Gastroesophageal sphincter (tissue), 4 donors: ENCODE measurements around the gene PLET1. TPM values are rescaled to one million over a fixed set of nuclear protein-coding genes. Genes with fewer than 3 reads are reported as not detected.

Source experiments
- ATAC-seq: fragments of 150-250 bp; one replicate; pipeline ENCODE4 v1.9.1; 2016; ENCODE audit warnings: mild to moderate bottlenecking, moderate library complexity
- H3K27ac ChIP-seq, 4 donors: fragments of 200-600 bp; sonication (generic) in 3 of 4; 1 replicate in 3 of 4; 2 replicates in 1 of 4; pipeline ENCODE4 v1.5.1; 2016 to 2019
- H3K27me3 ChIP-seq: fragments of 200-600 bp; sonication (generic); one replicate; pipeline ENCODE4 v1.5.1; 2019
- H3K36me3 ChIP-seq, 2 donors: fragments of 200-600 bp; sonication (generic); one replicate each; pipeline ENCODE4 v1.5.1; 2019; ENCODE audit warnings: control low read depth in 1 of 2
- H3K4me1 ChIP-seq, 3 donors: fragments of 200-600 bp; sonication (generic); 1 replicate in 2 of 3; 2 replicates in 1 of 3; pipeline ENCODE4 v1.5.1; 2016 to 2019; ENCODE audit warnings: control low read depth in 2 of 3
- H3K4me3 ChIP-seq, 2 donors: fragments of 200-600 bp; sonication (generic); one replicate each; pipeline ENCODE4 v1.5.1; 2019; ENCODE audit warnings: mild to moderate bottlenecking in 1 of 2, moderate library complexity in 1 of 2
- H3K9me3 ChIP-seq, 3 donors: fragments of 200-600 bp; sonication (generic); one replicate each; pipeline ENCODE4 v1.5.1; 2017 to 2019; ENCODE audit warnings: control low read depth in 2 of 3
- CTCF ChIP-seq, 4 experiments: fragments of 200-600 bp in 2 of 4; fragments of 450-650 bp in 2 of 4; sonication (generic) in 1 of 4; IDR thresholded peaks; one replicate each; pipeline ENCODE4 v1.5.1; 2017 to 2019; ENCODE audit warnings: antibody characterized with exemption in 4 of 4, mild to moderate bottlenecking in 2 of 4, moderate library complexity in 2 of 4
- EP300 ChIP-seq: sonication (generic); formaldehyde crosslinking; IDR thresholded peaks from one replicate; pipeline ENCODE4 v1.6.1; 2017; ENCODE audit warnings: antibody characterized with exemption, mild to moderate bottlenecking
- POLR2A ChIP-seq, 2 donors: fragments of 450-650 bp; IDR thresholded peaks; one replicate each; pipeline ENCODE4 v1.6.1; 2017; ENCODE audit warnings: antibody characterized with exemption in 2 of 2, mild to moderate bottlenecking in 2 of 2, moderate library complexity in 1 of 2
- POLR2AphosphoS5 ChIP-seq: sonication (generic); formaldehyde crosslinking; IDR thresholded peaks from one replicate; pipeline ENCODE4 v1.6.1; 2017; ENCODE audit warnings: antibody characterized with exemption
- WGBS, 2 donors: methylation state at CpG; one replicate each; pipeline ENCODE4 v1.1.5; 2018; ENCODE audit warnings: low coverage in 1 of 2; 5-methylcytosine and 5-hydroxymethylcytosine counted together
- total RNA-seq, 4 donors: library from RNA; depleted of rRNA; stranded (reverse); fragments of >200 nt; gene quantifications; one replicate each; pipeline ENCODE4 v1.1.0, GENCODE V29; 2016

PLET1 gene
- total RNA-seq, 4 donors from 2014 or later, result not detected

DNA sequence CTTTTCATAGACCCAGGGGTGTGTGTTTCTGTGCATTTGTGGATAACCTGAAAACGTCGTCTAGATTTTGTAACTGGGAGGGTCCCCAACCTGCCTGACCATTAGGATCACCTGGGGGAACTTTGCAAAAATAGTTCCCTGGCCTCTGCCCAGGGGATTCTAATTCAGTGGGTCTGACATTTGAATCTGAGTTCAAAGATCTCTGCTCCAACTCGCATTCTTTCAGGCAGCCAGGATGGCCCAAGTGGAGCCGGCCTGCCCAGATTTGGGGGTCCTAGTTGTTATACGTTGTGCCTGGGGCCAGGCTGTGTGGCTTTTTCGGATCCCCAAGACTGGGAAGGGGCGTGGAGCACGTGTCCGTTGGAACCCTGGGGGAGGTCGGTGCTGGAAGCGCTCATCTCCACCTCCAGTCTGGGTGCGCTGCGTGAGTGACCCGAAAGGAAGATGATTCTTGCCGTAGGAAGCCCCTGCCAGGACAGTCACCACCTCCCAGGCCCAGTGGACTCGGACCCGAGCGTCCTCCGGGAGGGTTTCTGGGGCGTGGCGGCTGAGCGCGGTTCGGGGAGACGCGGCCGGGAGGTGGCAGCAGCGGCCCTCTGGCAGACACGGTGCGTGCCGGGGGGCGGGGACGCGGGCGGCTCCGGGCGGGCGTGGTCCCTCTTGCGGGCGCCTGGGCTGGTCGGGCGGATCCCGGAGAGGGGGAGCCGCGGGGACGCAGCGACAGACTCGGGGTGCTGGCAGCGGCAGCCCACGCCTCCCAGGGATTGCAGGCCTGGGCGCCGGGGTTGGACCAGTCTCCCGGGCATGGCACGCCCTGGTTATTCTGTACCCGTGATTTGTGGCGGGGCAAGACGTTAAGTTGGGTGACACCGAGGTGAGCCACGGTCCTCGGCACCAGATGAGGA lies 29.2 kb upstream of the PLET1 start:
- peak; percentile 89 for ATAC-seq
- H3K36me3 ChIP-seq, result no peaks in the 10 kb centered on the region
- WGBS, 2 donors, result 1 to 13% methylated on average over 5 to 8 of the region's 60 CpGs
- TF ChIP-seq POLR2AphosphoS5 (peak; percentile 57), EP300 (no peak), POLR2A (IDR thresholded peaks at IDR 0.05) (peak in 1 of 2 donors; percentile 22), CTCF (IDR thresholded peaks at IDR 0.05) (peak; percentile 79 to 98 (median 91))
- H3K27me3 ChIP-seq, result no peaks in the 10 kb centered on the region
- H3K27ac ChIP-seq, result peak overlapping the region; percentile 40 to 90 (median 86)
- peak overlapping the region; percentile 47 to 68 for H3K4me3 ChIP-seq
- H3K9me3 ChIP-seq, result no peaks in the 10 kb centered on the region
- peaks cover 3 to 51% (median 7%) of the 10 kb centered on the region in 3 donors for H3K4me1 ChIP-seq

- 81 to 100% methylated on average over 3 of the region's 3 CpGs for WGBS, 2 donors
- peaks cover 0 to 32% (median 7%) of the 10 kb centered on the region in 3 donors for H3K4me1 ChIP-seq
Measured at GRCh38 chr11:112288021-112288420, 27.4 kb upstream of the PLET1 start.

GRCh38 chr11:112285841-112286311 lies 25.2 kb upstream of the PLET1 start:
- H3K27me3 ChIP-seq, result no peaks in the 10 kb centered on the region

More at GRCh38 chr11:112288021-112288420, 27.4 kb upstream of the PLET1 start:
- no peaks in the 10 kb centered on the region for H3K9me3 ChIP-seq
- no peak overlapping the region for H3K4me3 ChIP-seq
- H3K36me3 ChIP-seq, result no peaks in the 10 kb centered on the region
- no peaks in the 10 kb centered on the region for H3K27me3 ChIP-seq
- H3K27ac ChIP-seq, result no peak overlapping the region
- no peak for ATAC-seq
- TF ChIP-seq POLR2A (IDR thresholded peaks at IDR 0.05) (no peak), POLR2AphosphoS5 (no peak), EP300 (no peak), CTCF (IDR thresholded peaks at IDR 0.05) (no peak)

GRCh38 chr11:112281726-112282125 lies 21.1 kb upstream of the PLET1 start:
- 82 to 95% methylated on average over 2 of the region's 4 CpGs for WGBS, 2 donors
- no peaks in the 10 kb centered on the region for H3K36me3 ChIP-seq
- H3K27ac ChIP-seq, result no peak overlapping the region
- ATAC-seq, result no peak
- H3K4me3 ChIP-seq, result no peak overlapping the region
- no peaks in the 10 kb centered on the region for H3K27me3 ChIP-seq
- TF ChIP-seq EP300 (no peak), POLR2AphosphoS5 (no peak)
- H3K4me1 ChIP-seq, result peaks cover 0 to 9% (median 0%) of the 10 kb centered on the region in 3 donors
- H3K9me3 ChIP-seq, result no peaks in the 10 kb centered on the region

More at GRCh38 chr11:112285841-112286311, 25.2 kb upstream of the PLET1 start:
- ATAC-seq, result no peak
- Histone ChIP-seq H3K27ac (no peak overlapping the region), H3K4me1 (peaks cover 0 to 13% (median 7%) of the 10 kb centered on the region in 3 donors), H3K4me3 (no peak overlapping the region), H3K36me3 (no peaks in the 10 kb centered on the region), H3K9me3 (no peaks in the 10 kb centered on the region)
- TF ChIP-seq EP300 (no peak), POLR2A (IDR thresholded peaks at IDR 0.05) (no peak), POLR2AphosphoS5 (no peak), CTCF (IDR thresholded peaks at IDR 0.05) (no peak)
- 46 to 62% methylated on average over 2 to 3 of the region's 6 CpGs for WGBS, 2 donors

DNA sequence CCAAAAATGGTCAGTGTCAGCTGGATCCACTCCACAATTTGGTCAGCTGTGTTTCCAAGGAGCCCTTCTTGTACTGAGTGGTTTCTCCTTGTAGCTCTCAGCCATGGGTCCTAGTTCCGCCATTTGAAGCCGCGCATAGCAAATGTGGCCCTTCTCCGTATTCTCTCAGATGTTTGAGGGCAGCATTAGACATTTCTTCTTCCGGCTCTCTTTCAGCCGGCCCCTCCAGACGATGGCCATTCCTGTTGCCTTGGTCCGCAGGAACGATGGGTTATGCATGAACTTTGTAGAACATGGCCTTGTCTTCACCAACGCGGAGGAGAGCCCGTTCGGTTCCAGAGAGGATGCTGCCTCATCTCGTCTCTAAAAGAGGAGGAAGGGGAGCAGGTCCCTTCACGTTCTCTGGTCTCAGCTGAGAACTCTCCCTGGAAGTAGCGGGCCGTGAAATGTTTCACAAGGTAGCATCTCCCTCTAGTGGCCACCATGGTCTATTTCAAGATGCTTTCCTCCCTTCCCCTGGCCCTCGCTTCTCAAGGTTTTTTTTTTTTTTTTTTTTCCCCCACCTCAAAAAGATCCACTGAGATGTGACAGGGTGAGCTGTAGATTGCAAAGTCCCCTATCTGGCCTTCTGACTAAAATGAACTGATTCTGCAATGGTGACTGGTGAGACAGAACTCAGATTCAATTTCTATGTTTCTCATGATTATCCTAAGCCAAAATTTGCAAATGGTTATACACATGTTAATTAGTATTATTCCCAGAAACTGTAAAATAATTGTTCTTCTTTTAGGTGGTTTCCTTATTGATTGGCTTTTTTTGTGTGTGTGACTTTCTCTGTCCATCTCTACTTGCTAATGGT lies 19.8 kb upstream of the PLET1 start:
- Histone ChIP-seq H3K27me3 (no peaks in the 10 kb centered on the region), H3K9me3 (no peaks in the 10 kb centered on the region), H3K4me1 (peaks cover 0 to 9% (median 0%) of the 10 kb centered on the region in 3 donors), H3K36me3 (no peaks in the 10 kb centered on the region), H3K4me3 (peak overlapping the region; percentile 52 to 54), H3K27ac (peak overlapping the region in 3 of 4 donors; percentile 56 to 72 (median 59))
- TF ChIP-seq POLR2A (IDR thresholded peaks at IDR 0.05) (no peak), POLR2AphosphoS5 (no peak), CTCF (IDR thresholded peaks at IDR 0.05) (peak; percentile 69 to 87 (median 73))
- 0 to 2% methylated on average over 7 to 13 of the region's 18 CpGs for WGBS, 2 donors
- ATAC-seq, result peak; percentile 88
